ENCODE measurements around the gene UBE2R2.
"Not testable (repeated sequence)": the region's sequence is repeated elsewhere in the genome, so short reads cannot be mapped to it uniquely, and the experiment has no call there.

Gene UBE2R2, protein sequence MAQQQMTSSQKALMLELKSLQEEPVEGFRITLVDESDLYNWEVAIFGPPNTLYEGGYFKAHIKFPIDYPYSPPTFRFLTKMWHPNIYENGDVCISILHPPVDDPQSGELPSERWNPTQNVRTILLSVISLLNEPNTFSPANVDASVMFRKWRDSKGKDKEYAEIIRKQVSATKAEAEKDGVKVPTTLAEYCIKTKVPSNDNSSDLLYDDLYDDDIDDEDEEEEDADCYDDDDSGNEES
- total RNA-seq = 54.9 to 56.2 reads per million in 2 donors

DNA sequence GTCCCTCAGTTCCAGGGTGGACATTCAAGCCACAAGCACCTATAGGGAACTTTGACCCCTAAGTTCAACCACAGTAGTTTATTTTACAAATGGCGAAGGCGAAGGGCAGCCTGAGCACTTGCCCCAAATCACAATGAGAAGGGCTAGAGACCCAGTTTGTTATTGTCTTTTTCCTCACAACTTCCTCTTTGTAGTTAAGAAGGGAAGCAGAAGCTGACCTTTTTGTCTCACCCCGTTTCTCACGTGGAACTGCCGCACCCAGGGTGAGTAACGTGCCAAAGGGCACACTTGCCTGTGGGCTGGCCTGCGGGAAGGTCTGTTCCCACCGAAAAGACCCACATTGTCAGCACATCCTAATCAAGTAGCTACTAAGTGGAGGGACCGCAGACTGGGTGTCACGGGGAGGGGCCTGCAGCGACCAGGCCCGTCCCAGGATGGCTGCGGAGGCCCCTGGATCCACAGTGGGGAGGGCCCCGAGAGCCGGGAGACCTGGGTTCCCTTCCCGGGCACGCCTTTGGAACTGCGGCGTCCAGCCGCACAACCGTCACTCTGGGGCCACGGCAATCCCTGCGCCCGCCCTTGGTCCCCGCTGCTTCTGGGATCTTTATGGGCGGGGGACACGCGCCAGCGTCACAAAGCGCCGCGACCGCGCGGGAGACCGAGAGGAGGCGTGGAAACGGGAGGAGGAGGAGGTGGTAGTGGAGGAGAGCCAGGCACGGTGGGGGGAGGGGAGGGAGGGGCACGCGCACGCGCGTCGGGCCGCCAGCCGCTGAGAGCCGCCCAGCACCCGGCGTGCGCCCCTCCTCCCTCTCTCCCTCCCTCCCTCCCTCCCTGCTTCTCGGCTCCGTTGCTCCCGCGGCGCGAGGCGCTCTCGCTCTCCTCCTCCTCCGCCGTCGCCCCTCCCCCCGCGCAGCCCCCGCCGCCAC, at the start of gene UBE2R2:
Gene UBE2R2, plus strand, starts transcription at position 834 of the 926 bp plus-strand sequence. CDS start 598 bp downstream, outside the sequence.
- DNase-seq = peak; percentile 90

DNA sequence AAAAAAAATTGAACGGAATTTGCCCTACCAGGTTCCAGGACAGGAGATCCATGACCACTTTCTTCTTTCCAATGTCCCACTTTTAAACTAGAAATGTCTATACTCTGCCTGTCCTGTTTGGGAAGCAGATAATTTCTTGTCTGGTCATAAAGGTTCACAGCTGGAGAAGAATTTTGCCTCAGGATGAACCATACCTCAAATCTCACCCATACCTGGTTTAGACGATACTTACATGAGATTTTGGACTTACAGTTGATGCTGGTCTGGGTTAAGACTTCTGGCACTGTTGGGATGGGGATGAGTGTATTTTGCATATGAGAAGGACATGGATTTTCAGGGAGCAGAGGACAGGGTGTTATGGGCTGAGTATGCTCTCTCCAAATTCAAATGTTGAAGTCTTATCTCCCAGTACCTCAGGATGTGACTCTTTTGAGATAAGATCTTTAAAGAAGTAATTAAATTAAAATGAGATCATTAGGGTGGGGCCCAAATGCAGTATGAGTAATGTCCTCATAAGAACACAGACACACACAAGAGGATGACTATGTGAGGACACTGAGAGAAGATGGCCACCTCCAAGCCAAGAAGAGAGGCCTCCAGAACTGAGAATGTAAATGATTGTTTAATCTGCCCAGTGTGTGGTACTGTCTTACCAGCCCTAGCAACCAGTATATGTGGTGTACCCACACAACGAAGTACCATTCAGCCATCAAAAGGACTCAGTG, 46.6 kb upstream of the UBE2R2 start:
- not testable (repeated sequence) for DNase-seq

DNA sequence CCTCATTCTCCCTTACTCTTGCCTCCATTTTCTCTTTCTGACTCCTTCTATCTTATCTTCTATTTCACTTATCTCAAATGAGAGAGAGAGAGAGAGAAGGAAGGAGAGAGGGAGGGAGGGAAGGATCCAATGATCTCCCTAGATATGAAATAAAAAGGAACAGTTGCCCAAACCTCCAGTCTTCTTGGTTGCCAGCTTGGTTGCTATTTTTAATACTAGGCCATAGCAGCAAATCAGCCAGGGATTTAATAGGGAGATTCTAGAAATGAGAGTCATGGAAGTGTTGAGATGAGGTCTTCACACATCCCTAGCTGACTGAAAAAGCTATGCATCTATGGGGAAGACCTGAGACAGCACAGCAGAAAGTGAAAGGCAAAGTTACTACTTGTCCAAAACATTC, 43.8 kb upstream of the UBE2R2 start:
- not testable (repeated sequence) for DNase-seq

DNA sequence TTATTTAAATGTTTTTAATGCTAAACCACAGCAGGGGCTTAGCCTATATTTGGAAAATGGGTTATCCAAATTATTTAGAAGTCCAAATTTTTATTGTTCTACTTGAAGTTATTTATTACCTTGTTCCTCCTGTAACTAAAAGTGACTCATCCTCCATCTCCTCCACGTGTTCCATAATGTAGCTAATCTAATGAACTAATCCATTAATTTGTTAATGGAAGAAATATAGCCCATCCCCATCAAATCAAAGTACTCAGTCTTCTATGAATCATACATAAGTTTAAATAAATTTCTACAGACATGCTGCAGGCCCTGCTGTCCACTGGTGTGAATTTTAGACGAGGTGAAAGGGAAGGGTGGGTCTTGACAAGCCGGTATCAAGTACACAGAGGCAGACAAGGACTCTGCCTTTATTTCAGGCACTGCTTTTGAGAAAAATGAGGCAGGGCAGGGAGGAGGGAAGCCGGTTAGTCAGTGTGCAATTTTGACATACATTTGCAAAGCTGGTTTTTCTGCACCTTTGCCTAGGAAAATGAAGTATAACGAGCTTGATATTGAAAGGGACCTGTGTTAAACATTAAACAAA, 42.8 kb upstream of the UBE2R2 start:
- DNase-seq = not testable (repeated sequence)

DNA sequence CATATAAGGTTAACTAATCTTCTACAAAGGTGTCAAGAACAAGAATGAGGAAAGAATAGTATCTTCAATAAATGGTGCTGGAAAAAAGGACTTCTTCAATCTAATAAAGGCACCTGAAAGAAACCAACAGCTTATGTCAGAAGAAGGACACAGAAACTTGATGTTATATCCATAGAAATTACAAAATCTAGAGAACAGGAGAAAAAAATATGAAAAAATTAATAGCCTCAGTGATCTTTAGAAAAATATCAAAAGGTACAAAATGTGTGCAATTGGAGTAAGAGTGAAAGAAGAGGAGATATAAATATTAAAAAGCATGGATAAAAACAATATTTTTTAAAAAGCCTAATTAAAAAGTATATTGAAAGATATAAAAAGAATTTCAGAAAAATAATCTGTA, 40.4 kb upstream of the UBE2R2 start:
- DNase-seq = no peak

DNA sequence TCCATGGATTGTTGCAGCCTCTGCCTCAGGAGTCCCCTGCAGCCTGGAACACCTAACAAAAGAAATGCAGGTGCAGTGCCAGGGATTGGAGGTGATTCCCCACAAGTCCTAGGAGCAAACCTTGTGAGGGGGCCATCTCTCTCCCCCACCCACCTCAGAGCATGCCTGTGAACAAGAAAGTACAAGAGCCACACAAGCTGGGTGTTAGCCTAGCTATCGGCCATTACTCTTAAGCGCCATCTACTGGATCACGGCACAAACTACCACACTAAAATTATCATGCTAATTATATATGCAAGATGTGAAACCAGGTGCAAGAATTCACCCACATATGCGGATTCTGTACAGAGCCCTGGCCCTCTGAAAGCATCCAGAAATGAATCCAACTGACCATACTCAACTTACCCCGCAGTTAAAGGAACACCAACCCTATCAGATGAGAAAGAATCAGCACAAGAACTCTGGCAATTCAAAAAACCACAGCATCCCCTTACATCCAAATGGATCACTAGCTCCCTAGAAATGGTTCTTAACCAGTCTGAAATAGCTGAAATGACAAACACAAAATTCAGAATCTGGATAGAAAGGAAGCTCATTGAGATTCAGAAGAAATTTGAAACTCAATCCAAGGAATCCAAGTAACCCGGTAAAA, 38.1 kb upstream of the UBE2R2 start:
- DNase-seq = no peak

DNA sequence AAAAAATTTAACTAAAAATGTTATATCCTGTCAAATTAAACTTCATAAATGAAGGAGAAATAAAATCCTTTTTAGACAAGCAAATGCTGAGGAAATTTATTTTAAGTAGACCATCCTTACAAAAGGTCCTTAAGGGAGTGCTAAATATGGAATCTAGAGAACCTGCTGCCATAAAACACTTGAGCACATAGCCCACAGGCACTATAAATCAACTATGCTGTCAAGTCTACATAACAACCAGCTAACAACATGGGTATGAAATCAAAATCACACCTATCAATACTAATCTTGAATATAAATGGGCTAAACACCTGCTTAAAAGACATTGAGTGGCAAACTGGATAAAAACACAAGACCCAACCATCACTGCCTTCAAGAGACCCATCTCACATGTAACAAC, 36.7 kb upstream of the UBE2R2 start:
- DNase-seq = no peak

DNA sequence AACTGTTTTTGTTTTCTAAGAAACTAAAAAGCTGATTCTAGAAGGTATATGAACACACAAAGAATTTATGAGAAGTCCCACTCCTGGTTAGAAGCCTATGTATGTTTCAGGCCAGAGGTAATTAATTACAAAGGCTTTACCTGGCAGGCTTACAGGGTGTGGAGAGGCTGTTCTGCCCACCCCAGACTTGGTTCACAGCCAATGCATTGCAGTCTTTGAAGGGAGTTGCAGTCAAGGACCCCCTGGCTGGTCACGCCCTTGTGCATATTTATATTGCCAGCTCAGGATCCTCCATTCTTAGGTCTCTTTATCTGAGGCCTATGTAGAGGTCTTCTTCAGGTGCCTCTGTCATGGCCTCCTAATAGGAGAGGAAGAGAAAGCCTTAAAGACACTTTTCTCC, 35.2 kb upstream of the UBE2R2 start:
- DNase-seq = no peak

DNA sequence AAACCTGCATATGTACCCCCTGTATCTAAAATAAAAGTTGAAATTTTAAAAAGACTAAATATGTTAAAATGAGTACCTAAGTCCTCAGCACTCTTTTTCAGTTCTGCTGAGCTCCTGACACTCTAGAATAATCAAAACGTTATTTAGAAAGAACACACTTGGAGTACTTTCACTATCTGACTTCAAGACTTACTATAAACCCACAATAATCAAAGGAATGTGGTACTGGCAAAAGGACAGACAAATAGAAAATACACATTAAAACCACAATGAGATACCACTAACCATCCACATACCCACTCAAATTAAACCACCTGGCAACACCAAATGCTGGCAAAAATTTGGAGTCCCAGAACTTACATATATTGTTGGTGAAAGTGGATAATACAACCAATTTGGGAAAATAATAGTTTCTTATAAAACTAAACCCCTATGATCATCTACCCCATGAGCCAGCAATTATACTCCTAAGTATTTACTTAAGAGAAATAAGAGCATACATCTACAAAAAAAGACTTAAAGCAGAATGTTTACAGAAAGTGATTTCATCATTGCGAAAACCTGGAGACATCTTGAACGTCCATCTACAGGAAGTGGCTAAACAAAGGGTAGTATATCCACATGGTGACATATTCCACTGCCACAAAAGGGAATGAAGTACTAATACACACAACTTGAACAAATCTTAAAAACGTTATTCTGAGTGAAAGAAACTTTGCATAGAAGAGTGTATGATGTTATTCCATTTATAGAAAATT, 34.4 kb upstream of the UBE2R2 start:
- no peak for DNase-seq

DNA sequence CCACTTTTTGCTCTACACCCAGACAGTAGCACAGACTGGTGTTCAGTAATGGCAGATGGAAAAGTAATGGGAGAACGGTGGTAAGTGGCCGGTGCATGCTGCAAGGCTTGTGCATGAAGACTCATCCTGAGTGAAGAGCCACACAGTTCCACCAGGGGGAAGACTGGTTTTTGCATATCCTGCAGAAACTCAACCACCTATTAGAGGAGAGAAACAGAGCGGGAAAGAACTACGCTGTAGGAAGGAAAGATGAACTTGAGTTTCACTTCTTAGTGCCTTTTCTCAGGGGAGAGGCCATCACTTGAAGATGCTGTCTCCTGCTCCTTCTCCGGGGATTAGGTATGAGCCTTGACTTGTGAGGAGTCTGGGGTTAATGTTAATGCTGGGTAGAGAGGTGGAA, 31.0 kb upstream of the UBE2R2 start:
- no peak for DNase-seq

DNA sequence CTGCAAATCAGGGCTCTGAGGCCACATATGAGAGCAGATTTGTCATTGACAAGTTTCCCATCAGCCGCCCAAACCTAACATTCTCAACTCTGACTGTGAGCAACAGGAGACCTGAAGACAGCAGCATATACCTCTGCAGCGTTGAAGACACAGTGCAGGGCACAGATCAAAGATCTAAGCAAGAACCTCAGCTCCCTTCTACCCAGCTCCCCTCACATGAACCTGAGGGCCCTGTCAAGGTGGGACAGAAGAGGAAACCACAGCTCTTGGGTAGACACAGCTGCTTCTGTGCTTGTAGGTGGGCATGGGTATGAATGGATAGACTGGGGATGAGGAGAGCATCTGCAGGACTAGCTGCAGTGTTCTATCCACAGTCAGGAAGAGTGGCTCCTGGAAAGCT, 30.3 kb upstream of the UBE2R2 start:
- no peak for DNase-seq

DNA sequence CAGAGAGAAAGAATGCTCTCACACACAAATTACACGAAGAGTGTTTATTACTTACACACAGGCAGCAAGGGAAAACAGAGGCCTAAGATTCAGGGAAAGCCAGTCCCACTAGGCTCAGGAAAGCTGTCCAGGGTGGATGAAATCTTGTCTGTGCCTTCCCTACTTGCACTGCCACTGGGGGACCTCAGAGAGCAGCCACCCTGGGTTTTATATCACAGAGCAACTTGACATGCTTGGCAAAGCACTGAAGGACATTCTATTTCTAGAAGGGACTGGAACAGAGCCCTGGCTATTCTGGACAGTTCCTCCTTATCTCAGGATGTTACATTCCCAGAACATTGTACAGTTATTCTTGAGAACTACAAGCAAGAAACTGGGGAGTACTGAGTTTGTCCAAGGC, 29.1 kb upstream of the UBE2R2 start:
- no peak for DNase-seq

DNA sequence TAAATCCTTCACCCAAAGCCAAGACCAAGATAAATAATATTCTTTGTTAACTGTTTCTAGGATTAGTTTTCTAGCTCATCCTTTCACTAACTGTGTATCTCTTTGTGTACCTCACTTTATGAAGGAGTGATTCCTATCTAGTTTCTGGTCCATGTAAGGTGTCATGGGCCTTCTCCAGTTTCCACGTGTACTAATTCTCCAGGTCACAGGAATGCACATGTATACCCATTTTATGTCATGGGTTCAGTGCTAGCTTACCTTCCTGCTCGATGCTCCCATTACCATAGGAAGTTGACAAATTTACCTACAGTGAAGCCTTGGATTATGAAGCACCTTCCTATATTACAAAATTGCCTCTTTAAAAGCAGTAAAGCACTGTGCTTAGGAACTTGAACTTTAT, 27.5 kb upstream of the UBE2R2 start:
- DNase-seq = not testable (repeated sequence)

DNA sequence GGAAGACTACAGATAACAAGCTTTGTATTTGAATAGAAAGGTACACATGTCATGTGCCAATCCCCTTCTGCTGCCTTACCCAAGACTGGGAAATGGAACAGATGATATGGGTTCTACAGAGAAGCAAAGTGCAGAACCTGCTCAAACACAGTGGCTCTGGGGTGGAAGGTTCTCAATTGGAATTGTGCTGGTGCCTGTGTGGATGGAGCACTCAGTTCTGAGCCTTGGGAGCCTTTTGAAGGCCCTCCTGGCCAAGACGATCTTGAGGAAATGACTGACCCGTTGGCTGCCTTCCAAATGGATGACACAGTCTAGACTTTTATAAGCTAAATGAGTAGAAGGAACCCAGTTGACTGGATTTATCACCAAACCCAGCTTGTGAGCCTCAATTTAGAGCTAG, 25.8 kb upstream of the UBE2R2 start:
- DNase-seq = no peak

DNA sequence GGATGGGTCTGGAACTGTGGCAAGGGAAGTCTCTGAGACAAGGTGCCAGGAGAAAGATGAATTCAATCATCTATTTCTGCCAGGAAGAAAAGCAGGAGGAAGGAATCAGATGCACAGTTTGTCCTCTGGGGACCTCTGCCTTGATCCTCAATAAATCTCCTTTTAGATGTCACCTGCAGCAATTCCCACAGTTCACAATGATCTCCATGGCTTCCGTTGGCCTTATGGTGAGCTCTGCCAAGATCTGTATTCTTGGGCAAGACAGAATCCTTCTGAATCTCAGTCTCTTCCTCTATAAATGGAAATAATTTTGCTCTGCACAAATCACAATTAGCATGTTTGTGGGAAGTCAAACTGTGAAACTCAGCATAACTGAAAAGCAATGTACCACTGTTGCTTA, 23.5 kb upstream of the UBE2R2 start:
- DNase-seq = not testable (repeated sequence)

DNA sequence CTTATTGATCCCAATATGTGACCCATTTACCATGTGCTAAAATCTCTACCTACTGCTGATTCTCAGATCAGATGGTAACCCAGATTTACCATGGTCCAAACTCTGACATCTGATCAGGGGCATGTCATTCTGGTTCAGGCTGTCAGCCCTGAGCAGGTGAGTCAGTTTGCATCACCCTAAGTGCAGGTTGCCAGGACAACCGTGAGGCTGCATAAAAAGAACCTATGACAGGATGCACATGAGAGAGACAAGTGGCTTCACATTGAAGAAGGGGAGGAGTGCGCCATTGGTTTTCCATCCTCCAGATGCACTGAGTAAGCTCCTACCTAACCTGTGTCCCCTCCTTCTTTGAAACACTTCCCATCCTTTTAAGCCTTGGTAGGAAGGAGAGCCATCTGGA, 22.4 kb upstream of the UBE2R2 start:
- DNase-seq = no peak

DNA sequence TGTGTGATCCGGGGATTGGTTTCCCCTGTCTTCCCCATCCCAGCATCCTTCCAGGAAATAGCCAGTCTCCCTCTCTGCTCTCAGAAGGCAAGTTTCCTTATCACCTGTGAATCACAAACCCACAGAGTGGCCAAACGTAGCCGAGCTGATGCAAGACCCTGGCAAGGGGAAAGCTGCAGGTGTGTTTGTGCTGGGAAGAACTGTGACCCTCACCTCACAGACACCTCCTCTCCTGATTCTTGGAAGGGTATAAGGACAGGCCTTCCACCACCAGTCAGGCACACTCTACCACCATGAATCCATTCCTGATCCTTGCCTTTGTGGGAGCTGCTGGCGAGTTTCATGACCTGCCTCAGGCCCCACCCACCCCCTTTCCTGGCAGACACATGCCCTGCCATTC, 21.7 kb upstream of the UBE2R2 start, which contains the start of gene PRSS3:
Gene PRSS3, plus strand, starts transcription at position 281 of the 400 bp plus-strand sequence. Its CDS starts 13 bp downstream, at position 294.
- no peak for DNase-seq

DNA sequence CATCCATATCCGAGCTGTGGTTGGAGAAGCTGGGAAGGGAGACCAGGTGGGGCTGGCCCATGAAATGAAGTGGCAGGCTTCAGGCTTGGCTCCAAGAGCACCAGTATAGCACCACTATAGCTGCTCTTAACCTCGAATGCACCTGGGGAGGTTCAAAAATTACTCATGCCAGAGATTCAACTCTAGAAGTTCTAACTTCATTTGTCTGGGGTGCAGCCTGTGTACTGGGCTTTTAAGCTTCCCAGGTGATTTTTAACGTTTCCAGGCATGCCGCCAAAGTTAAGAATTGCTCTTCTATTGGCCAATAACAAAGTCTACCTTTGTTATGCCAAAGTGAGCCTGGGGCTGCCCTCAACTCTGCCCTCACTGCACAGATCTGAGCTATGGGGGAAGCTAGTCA, 21.1 kb upstream of the UBE2R2 start:
- DNase-seq = no peak

DNA sequence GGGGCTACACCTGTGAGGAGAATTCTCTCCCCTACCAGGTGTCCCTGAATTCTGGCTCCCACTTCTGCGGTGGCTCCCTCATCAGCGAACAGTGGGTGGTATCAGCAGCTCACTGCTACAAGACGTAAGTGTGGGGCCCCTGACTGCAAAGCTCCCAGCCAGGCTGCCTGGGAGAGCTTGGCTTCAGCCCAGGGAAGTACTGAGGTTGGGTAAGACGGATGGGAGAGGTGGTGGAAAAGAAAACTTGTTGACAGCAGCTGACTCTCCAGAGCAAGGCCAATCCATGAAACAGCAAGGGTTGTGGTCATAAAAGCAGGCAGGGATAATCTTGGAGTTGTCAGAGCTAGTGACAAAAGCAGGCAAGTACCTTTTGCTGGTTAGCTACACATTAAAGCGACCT, 20.3 kb upstream of the UBE2R2 start:
- not testable (repeated sequence) for DNase-seq

DNA sequence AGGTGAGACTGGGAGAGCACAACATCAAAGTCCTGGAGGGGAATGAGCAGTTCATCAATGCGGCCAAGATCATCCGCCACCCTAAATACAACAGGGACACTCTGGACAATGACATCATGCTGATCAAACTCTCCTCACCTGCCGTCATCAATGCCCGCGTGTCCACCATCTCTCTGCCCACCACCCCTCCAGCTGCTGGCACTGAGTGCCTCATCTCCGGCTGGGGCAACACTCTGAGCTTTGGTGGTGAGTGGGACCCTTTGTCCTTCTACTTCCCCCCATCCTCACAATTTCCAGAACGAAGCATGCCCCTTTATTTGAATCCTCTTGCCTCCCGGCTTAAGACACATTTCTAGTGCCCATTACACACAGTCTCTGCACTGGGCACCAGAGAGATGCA, 19.1 kb upstream of the UBE2R2 start:
- DNase-seq = no peak

DNA sequence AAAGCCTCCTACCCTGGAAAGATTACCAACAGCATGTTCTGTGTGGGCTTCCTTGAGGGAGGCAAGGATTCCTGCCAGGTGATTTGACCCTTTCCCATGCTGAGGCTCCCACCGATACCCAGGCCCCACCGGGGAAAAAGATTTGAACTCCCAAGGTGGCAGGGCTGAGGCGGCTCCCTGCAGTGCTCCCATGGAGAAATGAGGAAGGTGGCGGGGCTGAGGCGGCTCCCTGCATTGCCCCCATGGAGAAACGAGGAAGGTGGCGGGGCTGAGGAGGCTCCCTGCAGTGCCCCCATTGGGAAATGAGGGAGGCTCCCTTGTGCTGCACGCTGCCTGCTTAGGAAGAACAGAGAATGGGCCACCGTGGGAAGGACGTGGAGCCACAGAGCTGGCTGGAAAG, 18.4 kb upstream of the UBE2R2 start:
- DNase-seq = no peak
